ENCODE data around the gene KAZALD1.
"Not testable (repeated sequence)": the region's sequence is repeated elsewhere in the genome, so short reads cannot be mapped to it uniquely, and the experiment has no call there.

KAZALD1 gene

GRCh38 chr10:101031128-101031795, 30.5 kb upstream of the KAZALD1 start, which contains the start of the genes PDZD7 and SFXN3:
TSS of gene PDZD7 (minus strand) at chr10:101031129. CDS start at chr10:101030219, 910 bp downstream.
TSS of gene SFXN3 (plus strand) at chr10:101031234. CDS start at chr10:101034695, 3,461 bp downstream.
- DNase-seq, result peak; percentile 77 to 90 (median 84)

GRCh38 chr10:101031796-101032636, 29.8 kb upstream of the KAZALD1 start:
- DNase-seq, result peak; percentile 50 to 62 (median 51)

DNA sequence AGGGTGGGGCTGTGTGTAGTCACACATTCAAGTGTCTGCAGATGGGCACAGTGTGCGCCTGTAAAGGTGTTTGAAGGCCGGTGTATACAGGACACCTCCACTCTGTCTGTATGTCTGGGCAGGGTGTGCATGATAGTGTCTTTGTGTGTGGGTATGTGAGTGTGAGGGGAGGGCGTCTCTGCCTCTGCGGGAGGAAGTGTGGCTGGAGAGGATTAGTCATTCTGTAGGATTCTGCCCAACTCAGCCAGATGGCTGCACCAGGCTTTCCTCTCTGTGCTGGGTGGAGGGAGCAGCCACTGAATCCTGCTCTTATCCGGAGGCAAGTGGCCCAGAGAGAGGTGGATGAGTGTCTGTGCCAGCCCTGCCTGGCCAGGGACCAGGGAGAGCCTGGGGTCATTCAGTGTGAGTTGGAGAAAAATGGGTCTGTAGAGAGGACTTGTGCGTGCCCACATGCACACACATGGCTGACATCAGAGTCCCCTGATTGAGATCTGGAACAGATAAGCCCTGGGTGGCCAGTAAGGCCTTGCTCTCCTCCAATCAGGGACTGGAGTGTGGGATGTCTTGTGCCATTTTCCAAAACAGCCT, 29.1 kb upstream of the KAZALD1 start:
- no peak for DNase-seq

- DNase-seq, result no peak
Observed at GRCh38 chr10:101033276-101033675, 28.5 kb upstream of the KAZALD1 start.

DNA sequence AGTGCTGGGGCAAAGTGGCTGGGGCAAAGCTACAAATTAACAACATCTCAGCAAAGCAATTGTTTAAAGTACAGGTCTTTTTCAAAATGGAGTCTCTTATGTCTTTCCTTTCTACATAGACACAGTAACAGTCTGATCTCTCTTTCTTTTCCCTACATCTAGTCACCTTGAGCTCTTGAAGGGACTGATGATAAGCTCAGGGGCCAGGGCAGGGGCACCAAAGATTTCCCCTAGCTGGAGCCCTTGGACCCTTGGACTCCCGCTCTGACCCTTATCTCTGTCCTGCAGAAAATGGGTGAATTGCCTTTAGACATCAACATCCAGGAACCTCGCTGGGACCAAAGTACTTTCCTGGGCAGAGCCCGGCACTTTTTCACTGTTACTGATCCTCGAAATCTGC, 27.4 kb upstream of the KAZALD1 start:
- DNase-seq, result not testable (repeated sequence)

DNA sequence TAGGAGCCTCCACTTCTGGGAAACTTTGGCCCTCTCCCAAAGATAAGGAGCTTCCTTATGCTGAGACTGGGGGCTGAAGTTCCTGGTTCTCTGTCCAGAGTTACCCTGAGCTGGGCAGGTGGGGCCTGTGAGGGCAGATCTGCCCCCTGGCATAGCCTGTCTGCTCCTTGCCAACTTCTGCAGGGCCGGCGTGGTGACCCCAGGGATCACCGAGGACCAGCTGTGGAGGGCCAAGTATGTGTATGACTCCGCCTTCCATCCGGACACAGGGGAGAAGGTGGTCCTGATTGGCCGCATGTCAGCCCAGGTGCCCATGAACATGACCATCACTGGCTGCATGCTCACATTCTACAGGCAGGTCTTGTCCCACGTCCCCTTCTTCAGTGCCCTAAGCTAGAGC, 26.5 kb upstream of the KAZALD1 start:
- DNase-seq, result no peak

DNA sequence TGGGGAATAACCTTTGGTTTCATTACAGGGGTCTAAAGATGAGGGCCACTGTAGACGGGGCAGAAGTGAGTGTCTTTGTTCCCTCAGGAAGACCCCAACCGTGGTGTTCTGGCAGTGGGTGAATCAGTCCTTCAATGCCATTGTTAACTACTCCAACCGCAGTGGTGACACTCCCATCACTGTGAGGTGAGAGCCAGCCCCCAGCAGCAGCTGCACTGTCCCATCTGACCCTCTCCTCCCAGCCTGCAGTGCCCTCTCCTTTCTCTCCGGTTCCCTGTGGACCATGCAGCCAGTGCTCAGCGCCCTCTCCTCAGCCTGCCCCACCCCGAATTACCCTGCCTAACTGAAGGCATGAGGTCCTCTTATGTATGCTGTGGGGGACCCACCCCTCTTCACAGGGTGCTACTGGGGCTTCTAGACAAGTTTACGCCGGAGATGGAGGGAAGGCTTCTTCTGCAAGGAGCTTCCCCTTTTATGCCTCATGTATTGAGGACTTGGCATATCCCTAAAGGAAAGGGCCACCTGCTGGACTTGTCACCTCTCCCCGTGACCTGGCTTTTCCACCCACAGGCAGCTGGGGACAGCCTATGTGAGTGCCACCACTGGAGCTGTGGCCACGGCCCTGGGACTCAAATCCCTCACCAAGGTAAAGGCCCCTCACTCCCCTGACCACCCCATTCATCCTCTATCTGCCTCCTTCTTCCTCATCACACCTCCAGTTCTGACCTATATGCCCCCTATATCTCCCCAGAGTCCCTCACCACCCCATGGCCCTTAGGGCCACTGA, 25.7 kb upstream of the KAZALD1 start:
- no peak for DNase-seq

DNA sequence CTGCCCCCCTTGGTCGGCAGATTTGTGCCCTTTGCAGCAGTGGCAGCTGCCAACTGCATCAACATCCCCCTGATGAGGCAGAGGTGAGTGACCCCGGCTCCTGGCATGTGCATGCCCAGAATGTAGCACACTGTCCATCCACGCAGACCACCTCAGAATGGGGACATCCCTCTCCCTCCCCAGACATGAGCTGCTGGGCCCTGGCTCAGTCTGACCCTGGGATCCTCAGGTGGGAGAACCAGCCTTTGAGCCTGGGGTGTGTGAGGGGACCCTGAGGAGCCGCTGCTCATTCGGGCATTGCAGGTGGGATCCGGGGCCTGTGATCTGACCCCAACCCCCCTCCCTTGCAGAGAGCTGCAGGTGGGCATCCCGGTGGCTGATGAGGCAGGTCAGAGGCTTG, 25.1 kb upstream of the KAZALD1 start:
- DNase-seq, result no peak

DNA sequence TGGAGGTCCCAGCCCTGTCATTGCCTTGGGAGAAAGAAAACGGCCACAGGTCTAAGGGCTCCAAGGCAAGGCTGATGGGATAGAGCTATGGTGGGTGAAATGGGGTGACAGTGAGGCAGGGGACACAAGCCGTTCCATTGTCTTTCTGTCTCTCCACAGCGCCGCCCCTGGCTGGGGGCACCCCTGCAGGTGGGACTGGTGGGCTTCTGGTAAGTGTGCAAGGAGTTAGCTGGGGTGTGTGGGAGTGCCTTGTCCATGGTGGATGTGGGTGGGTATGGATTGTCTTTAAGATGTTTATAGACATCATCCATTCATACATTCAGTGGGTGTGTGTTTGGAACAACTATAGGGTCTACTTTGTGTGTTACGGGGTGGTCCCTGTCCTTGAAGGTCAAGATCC, 23.3 kb upstream of the KAZALD1 start:
- no peak for DNase-seq

DNA sequence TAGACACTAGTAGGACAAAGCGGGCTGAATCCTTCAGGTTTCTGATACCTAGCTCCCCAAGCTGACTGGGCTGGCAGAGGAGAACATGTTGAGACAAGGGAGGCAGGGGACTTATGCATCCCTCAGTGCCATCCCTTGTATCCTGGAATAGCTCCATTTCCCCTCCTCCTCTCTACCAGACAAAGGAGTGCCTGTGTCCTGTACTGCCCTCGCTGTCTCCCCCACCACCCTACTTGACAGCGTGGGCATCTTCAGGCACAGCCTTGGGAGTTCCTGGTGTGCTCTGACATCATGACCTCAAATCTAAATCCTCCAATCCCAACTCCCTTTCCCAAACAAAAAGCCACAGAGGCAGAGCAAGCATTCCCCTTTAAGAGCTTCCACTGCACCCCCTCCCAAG, 21.7 kb upstream of the KAZALD1 start:
- no peak for DNase-seq

DNA sequence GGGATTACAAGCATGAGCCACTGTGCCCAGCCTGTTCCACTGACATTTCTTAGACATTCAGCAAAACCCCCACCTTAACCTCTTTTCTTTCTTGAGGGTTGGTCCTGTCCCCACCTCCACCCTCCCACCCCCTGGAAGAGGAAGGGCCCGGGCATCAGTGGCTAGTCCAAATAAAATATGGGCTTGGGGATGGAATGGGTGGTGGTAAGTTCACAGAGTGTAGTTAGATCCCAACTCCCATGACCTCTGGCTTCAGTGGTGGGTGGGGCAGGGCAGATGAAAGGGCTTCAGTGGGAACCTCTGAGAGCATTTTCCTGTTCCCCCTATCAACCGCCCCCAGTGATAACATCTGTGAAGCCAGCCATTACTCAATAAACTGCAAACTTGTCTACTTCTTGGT, 20.9 kb upstream of the KAZALD1 start:
- DNase-seq, result no peak

- DNase-seq, result peak; percentile 60 to 83 (median 74)
Observed at GRCh38 chr10:101041252-101041761, 20.5 kb upstream of the KAZALD1 start.

DNA sequence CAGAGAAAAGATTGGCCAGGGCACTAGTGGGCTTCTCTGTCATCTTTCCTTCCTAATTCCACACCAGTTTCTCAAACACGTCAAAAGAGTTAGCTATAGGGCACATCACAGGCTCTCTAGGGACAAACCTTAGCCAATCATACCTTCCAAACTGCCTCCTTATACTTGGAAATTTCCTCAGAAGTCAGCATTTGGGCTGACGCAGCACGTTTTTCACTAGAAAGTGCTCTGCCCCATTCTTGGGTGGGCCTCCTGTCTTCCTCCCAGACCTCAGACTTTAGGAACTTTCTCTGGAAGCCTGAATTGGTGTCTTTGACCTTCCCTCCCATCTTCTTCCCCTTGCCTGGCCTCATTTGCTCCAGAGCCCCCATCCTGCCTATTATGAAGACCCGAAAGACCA, 19.7 kb upstream of the KAZALD1 start:
- DNase-seq, result no peak

DNA sequence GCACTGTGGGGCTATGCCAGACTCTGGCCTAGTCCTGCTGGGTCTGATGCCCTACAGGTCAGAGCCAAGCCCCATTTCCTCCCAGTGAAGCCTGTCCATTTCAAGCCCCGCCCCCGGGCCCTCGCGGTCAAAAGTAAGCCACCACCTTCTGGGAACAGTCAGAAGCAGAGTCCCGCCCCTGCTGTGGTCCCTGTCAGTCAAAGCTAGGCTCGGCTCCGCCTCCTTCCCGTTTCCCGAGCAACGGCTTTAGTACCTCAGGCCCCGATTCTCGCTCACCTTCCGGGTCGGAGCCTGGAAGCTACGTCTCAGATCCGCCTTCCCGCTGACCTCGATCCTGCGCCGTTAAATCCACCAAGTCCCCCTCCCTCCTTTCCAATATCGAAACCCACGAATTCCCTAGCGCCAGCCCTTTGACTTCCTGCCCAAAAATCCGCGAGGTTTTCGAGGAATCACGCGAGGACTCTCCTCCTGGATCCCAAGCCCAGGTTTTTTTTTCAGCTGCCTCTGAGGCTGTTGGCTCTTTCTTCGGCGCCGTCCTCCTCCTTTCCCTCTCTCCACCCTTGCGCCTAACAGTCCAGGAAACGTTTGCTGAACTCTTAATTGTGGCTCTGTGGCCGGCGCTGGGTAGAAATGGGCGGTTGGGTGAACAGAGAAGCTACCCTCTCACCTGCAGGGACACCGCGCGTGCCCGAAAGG, 19.0 kb upstream of the KAZALD1 start:
- DNase-seq, result peak; percentile 87 to 95 (median 90)

GRCh38 chr10:101043363-101043707, 18.5 kb upstream of the KAZALD1 start:
- DNase-seq, result peak in 2 of 3 experiments; percentile 55 to 74

DNA sequence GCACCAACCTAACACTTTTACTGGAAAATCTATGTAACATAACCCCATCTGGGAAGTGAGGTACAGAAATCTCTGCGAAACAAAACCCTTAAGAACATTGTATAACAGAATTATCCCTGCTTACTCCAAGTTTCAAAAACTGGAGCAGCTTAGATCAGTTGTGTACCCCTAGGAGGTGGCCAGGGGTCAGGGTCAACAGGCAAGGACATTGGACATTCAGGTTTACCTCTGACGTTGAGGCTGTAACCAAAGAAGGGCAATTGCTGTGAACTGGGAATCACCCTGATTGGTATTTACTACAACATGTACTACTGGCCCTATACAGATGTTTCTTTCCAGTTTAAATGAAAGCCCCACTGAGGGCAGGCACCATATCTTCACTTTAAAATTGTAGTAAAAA, 17.7 kb upstream of the KAZALD1 start:
- no peak for DNase-seq

GRCh38 chr10:101046332-101047238, 15.2 kb upstream of the KAZALD1 start:
- DNase-seq, result peak in 1 of 3 experiments; percentile 65

GRCh38 chr10:101047268-101047667, 14.5 kb upstream of the KAZALD1 start:
- DNase-seq, result no peak

DNA sequence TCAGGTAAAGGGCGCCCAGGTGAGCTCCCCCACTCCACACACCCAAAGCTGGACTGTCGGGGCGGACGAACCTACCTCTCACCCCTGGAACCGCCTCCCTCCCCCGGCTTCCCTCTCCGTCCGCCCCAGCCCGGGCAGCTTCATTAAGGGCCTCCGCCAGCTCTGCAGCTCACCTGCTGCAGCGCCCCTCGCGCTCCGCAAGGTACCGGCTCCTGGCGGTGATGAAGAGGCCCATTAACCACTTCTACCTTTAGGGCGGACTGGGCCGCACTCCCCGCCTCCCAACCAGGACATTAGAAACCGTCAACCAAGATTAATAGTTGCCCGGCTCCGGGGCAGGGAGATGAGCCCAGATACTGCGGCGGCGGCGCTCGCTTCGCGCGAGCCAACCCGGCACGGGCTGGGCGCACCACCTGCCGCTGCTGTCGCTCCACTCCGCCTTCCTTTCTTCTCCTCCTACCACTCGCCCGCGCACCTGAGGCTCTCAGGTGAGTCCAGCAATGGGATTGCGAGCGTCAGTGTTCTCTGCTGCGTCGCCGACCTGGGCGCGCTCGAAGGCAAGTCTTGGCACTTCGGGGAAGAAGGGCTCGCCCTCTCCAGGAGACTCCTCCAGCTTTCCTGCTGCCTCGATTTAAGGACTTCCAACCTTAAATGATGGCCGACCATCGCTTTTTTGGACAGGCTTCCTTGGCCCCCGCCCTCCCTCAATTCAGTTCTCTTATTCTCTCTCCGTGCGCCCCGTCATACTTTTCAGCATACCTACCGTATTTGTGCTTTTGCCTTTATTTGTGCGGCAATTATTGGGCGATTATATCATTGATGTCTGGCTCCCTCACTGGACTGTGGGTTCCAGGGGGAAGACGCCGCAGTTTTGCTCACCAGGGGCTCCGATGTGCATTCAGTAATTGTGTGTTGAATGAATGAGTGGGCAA, 13.6 kb upstream of the KAZALD1 start:
- DNase-seq, result peak; percentile 72 to 88 (median 84)

Data from NCI-H1417 (cell line).